K562 (cell line): ENCODE results near the gene CRYBG1. TPM values are rescaled to one million over a fixed set of nuclear protein-coding genes. Genes with fewer than 3 reads are reported as not detected.

Experiments used
- ATF2 ChIP-seq: sonication (generic); formaldehyde crosslinking; IDR thresholded peaks from 2 replicates; pipeline ENCODE4 v1.8.1; 2022; ENCODE audit warnings: missing genetic modification reagents
- CC2D1A ChIP-seq: fragments of 450-650 bp; IDR thresholded peaks from 2 replicates; pipeline ENCODE4 v1.6.1; 2017; ENCODE audit warnings: mild to moderate bottlenecking
- CCNT2 ChIP-seq: IDR thresholded peaks from 2 replicates; pipeline ENCODE4 v1.6.1; 2011; ENCODE audit warnings: borderline replicate concordance, low read depth, mild to moderate bottlenecking, moderate library complexity, mixed read lengths, low read length; ENCODE audit not compliant: insufficient read length; ENCODE audit errors: extremely low read depth
- E2F3 ChIP-seq: fragments of 250-450 bp; sonication (Bioruptor Pico); IDR thresholded peaks from 2 replicates; pipeline ENCODE4 v1.4.0; 2020; ENCODE audit warnings: mild to moderate bottlenecking
- E4F1 ChIP-seq: fragments of 250-450 bp; sonication (Bioruptor Pico); IDR thresholded peaks from 2 replicates; pipeline ENCODE4 v1.5.0; 2021; ENCODE audit warnings: mild to moderate bottlenecking, borderline replicate concordance
- MEF2A ChIP-seq: IDR thresholded peaks from 2 replicates; pipeline ENCODE4 v1.6.1; 2011; ENCODE audit warnings: low read depth, mild to moderate bottlenecking, low read length, moderate library complexity; ENCODE audit not compliant: control insufficient read depth
- NCOA1 ChIP-seq: fragments of 450-650 bp; IDR thresholded peaks from 2 replicates; pipeline ENCODE4 v1.6.1; 2016; ENCODE audit warnings: low read depth
- NR4A1 ChIP-seq, 2 experiments: fragments of 250-450 bp in 1 of 2; fragments of 450-650 bp in 1 of 2; sonication (Bioruptor Pico) in 1 of 2; IDR thresholded peaks; 2 replicates each; pipeline versions ENCODE4 v1.4.0 to v1.6.1; 2016 to 2020; ENCODE audit warnings: mild to moderate bottlenecking in 2 of 2, missing compliant biosample characterization in 1 of 2, missing genetic modification characterization in 1 of 2, moderate library complexity in 1 of 2
- SOX6 ChIP-seq: fragments of 450-650 bp; IDR thresholded peaks from 2 replicates; pipeline ENCODE4 v1.6.1; 2014; ENCODE audit warnings: mild to moderate bottlenecking
- ZNF696 ChIP-seq: fragments of 250-450 bp; sonication (Bioruptor Pico); conservative IDR thresholded peaks from 2 replicates; pipeline ENCODE4 v1.4.0; 2020; ENCODE audit warnings: mild to moderate bottlenecking, moderate library complexity
- polyA plus RNA-seq, 8 experiments: library from polyadenylated mRNA; depleted of rRNA in 4 of 8; stranded (reverse) in 5 of 8; unstranded in 3 of 8; fragments of >200 nt; fragmentation: Nextera tagmentation in 2 of 8; fragmentation: Illumina TruSeq in 1 of 8; extraction: Ambion mirVana in 2 of 8; extraction: Trizol in 1 of 8; gene quantifications; 2 replicates each; pipeline versions ENCODE4 v1.2.1 to v1.2.3, GENCODE V29; 2011 to 2014; ENCODE audit warnings: inconsistent platforms in 1 of 8, missing spikeins in 1 of 8
- total RNA-seq, 7 experiments: library from RNA; depleted of rRNA in 6 of 7; stranded (reverse); fragments of >200 nt in 6 of 7; fragmentation: Illumina TruSeq in 2 of 7; extraction: Trizol in 2 of 7; gene quantifications; 2 replicates each; pipeline versions ENCODE4 v1.2.1 to v1.2.3, GENCODE V29; 2011 to 2021; ENCODE audit warnings: low replicate concordance in 1 of 7
- TF ChIP-seq, protein P1 (sequence below): sonication (generic); formaldehyde crosslinking; IDR thresholded peaks from 2 replicates; pipeline ENCODE4 v1.5.0; 2020; ENCODE audit warnings: missing genetic modification reagents
- TF ChIP-seq, protein P2 (sequence below): fragments of 200-800 bp; sonication (Bioruptor generic); IDR thresholded peaks from 2 replicates; pipeline ENCODE4 v1.6.1; 2017; ENCODE audit warnings: missing genetic modification characterization, missing compliant biosample characterization
- TF ChIP-seq, protein P3 (sequence below), 2 experiments: fragments of 200-800 bp in 1 of 2; sonication (Bioruptor generic) in 1 of 2; sonication (generic) in 1 of 2; formaldehyde crosslinking in 1 of 2; IDR thresholded peaks in 1 of 2; conservative IDR thresholded peaks in 1 of 2; 2 replicates each; pipeline versions ENCODE4 v1.5.0 to v1.6.1; 2016 to 2020; ENCODE audit warnings: missing compliant biosample characterization in 1 of 2, missing genetic modification characterization in 1 of 2, missing genetic modification reagents in 1 of 2
- TF ChIP-seq, protein P4 (sequence below), 2 experiments: fragments of 450-650 bp in 1 of 2; IDR thresholded peaks; 2 replicates each; pipeline ENCODE4 v1.6.1; 2011 to 2017; ENCODE audit warnings: low read depth in 2 of 2, antibody characterized with exemption in 1 of 2, borderline replicate concordance in 1 of 2, low read length in 1 of 2, mild to moderate bottlenecking in 1 of 2, mixed read lengths in 1 of 2; ENCODE audit not compliant: control insufficient read depth in 1 of 2

The CRYBG1 gene
- total and polyA plus RNA-seq, 9 of the 15 experiments (the other 6 are each of a cell fraction or from before 2014, with no cell fraction given), result 0.07 to 0.47 (median 0.11) TPM

DNA sequence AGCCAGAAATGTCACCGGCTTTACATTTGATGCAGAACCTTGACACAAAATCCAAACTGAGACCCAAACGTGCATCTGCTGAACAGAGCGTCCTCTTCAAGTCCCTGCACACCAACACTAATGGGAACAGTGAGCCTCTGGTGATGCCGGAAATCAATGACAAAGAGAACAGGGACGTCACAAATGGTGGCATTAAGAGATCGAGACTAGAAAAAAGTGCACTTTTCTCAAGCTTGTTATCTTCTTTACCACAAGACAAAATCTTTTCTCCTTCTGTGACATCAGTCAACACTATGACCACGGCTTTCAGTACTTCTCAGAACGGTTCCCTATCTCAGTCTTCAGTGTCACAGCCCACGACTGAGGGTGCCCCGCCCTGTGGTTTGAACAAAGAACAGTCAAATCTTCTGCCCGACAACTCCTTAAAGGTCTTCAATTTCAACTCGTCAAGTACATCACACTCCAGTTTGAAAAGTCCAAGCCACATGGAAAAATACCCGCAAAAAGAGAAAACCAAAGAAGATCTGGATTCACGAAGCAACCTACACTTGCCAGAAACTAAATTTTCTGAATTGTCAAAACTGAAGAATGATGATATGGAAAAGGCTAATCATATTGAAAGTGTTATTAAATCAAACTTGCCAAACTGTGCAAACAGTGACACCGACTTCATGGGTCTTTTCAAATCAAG lies 160.3 kb downstream of the CRYBG1 start (continued):
- TF ChIP-seq NR4A1 (CRISPR knock-in tag; IDR thresholded peaks at IDR 0.05) (no peak), NR4A1 (tag; IDR thresholded peaks at IDR 0.05) (peak; percentile 89), MEF2A (no peak), E4F1 (CRISPR knock-in tag) (no peak), ATF2 (CRISPR knock-in tag) (no peak), E2F3 (CRISPR knock-in tag) (no peak), NCOA1 (peak; percentile 70; the same call in 1 of the 2 replicates), CCNT2 (peak; percentile 79), CC2D1A (peak; percentile 89; the same call in 1 of the 2 replicates), ZNF696 (CRISPR knock-in tag) (no peak), SOX6 (peak; percentile 96)
- TF ChIP-seq, protein P1, sequence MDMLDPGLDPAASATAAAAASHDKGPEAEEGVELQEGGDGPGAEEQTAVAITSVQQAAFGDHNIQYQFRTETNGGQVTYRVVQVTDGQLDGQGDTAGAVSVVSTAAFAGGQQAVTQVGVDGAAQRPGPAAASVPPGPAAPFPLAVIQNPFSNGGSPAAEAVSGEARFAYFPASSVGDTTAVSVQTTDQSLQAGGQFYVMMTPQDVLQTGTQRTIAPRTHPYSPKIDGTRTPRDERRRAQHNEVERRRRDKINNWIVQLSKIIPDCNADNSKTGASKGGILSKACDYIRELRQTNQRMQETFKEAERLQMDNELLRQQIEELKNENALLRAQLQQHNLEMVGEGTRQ (CRISPR knock-in tag), result no peak
- TF ChIP-seq, protein P2, sequence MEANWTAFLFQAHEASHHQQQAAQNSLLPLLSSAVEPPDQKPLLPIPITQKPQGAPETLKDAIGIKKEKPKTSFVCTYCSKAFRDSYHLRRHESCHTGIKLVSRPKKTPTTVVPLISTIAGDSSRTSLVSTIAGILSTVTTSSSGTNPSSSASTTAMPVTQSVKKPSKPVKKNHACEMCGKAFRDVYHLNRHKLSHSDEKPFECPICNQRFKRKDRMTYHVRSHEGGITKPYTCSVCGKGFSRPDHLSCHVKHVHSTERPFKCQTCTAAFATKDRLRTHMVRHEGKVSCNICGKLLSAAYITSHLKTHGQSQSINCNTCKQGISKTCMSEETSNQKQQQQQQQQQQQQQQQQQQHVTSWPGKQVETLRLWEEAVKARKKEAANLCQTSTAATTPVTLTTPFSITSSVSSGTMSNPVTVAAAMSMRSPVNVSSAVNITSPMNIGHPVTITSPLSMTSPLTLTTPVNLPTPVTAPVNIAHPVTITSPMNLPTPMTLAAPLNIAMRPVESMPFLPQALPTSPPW (CRISPR knock-in tag), result peak; percentile 90
- TF ChIP-seq, protein P3, sequence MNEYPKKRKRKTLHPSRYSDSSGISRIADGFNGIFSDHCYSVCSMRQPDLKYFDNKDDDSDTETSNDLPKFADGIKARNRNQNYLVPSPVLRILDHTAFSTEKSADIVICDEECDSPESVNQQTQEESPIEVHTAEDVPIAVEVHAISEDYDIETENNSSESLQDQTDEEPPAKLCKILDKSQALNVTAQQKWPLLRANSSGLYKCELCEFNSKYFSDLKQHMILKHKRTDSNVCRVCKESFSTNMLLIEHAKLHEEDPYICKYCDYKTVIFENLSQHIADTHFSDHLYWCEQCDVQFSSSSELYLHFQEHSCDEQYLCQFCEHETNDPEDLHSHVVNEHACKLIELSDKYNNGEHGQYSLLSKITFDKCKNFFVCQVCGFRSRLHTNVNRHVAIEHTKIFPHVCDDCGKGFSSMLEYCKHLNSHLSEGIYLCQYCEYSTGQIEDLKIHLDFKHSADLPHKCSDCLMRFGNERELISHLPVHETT (CRISPR knock-in tag; conservative IDR thresholded peaks at IDR 0.05 in 1 of 2, IDR thresholded peaks at IDR 0.05 in 1 of 2), result peak in 1 of 2 experiments; percentile 69; a peak in 1 of 4 replicates
- TF ChIP-seq, protein P4, sequence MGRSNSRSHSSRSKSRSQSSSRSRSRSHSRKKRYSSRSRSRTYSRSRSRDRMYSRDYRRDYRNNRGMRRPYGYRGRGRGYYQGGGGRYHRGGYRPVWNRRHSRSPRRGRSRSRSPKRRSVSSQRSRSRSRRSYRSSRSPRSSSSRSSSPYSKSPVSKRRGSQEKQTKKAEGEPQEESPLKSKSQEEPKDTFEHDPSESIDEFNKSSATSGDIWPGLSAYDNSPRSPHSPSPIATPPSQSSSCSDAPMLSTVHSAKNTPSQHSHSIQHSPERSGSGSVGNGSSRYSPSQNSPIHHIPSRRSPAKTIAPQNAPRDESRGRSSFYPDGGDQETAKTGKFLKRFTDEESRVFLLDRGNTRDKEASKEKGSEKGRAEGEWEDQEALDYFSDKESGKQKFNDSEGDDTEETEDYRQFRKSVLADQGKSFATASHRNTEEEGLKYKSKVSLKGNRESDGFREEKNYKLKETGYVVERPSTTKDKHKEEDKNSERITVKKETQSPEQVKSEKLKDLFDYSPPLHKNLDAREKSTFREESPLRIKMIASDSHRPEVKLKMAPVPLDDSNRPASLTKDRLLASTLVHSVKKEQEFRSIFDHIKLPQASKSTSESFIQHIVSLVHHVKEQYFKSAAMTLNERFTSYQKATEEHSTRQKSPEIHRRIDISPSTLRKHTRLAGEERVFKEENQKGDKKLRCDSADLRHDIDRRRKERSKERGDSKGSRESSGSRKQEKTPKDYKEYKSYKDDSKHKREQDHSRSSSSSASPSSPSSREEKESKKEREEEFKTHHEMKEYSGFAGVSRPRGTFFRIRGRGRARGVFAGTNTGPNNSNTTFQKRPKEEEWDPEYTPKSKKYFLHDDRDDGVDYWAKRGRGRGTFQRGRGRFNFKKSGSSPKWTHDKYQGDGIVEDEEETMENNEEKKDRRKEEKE (IDR thresholded peaks at IDR 0.05; ENCODE audit: borderline replicate concordance in 1 of 2, control insufficient read depth in 1 of 2, low read depth in 2 of 2, low read length in 1 of 2), result no peak
